H1 (cell line): ENCODE results near the gene ZNF423. TPM values are rescaled to one million over a fixed set of nuclear protein-coding genes. Genes with fewer than 3 reads are reported as not detected.

Experiments used
- EZH2 ChIP-seq: fragments of 200-600 bp; sonication (generic); IDR thresholded peaks from 2 replicates; pipeline ENCODE4 v1.7.1; 2012; ENCODE audit warnings: low read depth, mild to moderate bottlenecking, moderate library complexity, low read length, inconsistent platforms; ENCODE audit not compliant: severe bottlenecking
- RFX5 ChIP-seq: IDR thresholded peaks from 2 replicates; pipeline ENCODE4 v1.6.1; 2011; ENCODE audit warnings: low read depth, low read length, improper control_type of control experiment, borderline replicate concordance
- SP1 ChIP-seq: IDR thresholded peaks from 2 replicates; pipeline ENCODE4 v1.6.1; 2011; ENCODE audit warnings: low read depth, low read length
- TBP ChIP-seq: IDR thresholded peaks from 2 replicates; pipeline ENCODE4 v1.6.1; 2011; ENCODE audit warnings: low read depth, low read length, improper control_type of control experiment
- TEAD4 ChIP-seq: IDR thresholded peaks from 2 replicates; pipeline ENCODE4 v1.6.1; 2012; ENCODE audit warnings: low read depth, low read length, inconsistent platforms, mixed read lengths
- polyA plus RNA-seq, 7 experiments: library from polyadenylated mRNA; depleted of rRNA in 3 of 7; stranded (reverse) in 5 of 7; unstranded in 2 of 7; fragments of >200 nt in 5 of 7; fragments of 200-250 nt in 2 of 7; gene quantifications; 1 replicate in 5 of 7; 2 replicates in 1 of 7; 4 replicates in 1 of 7; pipeline versions ENCODE4 v1.2.1 to v1.2.3, GENCODE V29; 2011 to 2013; ENCODE audit warnings: missing spikeins in 2 of 7, mixed read lengths in 2 of 7
- total RNA-seq: library from RNA; stranded (reverse); fragmentation: NEBNext Ultra II Directional; extraction: Animal tissue kit (Norgen Biotek cat#: 25700); gene quantifications from 2 replicates; pipeline ENCODE4 v1.2.1, GENCODE V29; 2021
- TF ChIP-seq, protein P1 (sequence below), 3 experiments: IDR thresholded peaks; 1 replicate in 2 of 3; 2 replicates in 1 of 3; pipeline versions ENCODE4 v1.5.1 to v1.6.1; 2011; ENCODE audit warnings: low read length in 3 of 3, mild to moderate bottlenecking in 3 of 3, inconsistent platforms in 2 of 3, low read depth in 1 of 3, moderate library complexity in 1 of 3; ENCODE audit not compliant: insufficient read depth in 1 of 3; ENCODE audit errors: control extremely low read depth in 1 of 3
- TF ChIP-seq, protein P2 (sequence below): fragments of 300-600 bp; sonication (generic); IDR thresholded peaks from 2 replicates; pipeline ENCODE4 v1.7.1; 2012; ENCODE audit warnings: low read length, moderate library complexity, mild to moderate bottlenecking, inconsistent platforms; ENCODE audit not compliant: insufficient replicate concordance

ZNF423 gene
- total and polyA plus RNA-seq, 2 of the 8 experiments (the other 6 are each of a cell fraction or from before 2014, with no cell fraction given): 38.2 to 52.3 TPM

DNA sequence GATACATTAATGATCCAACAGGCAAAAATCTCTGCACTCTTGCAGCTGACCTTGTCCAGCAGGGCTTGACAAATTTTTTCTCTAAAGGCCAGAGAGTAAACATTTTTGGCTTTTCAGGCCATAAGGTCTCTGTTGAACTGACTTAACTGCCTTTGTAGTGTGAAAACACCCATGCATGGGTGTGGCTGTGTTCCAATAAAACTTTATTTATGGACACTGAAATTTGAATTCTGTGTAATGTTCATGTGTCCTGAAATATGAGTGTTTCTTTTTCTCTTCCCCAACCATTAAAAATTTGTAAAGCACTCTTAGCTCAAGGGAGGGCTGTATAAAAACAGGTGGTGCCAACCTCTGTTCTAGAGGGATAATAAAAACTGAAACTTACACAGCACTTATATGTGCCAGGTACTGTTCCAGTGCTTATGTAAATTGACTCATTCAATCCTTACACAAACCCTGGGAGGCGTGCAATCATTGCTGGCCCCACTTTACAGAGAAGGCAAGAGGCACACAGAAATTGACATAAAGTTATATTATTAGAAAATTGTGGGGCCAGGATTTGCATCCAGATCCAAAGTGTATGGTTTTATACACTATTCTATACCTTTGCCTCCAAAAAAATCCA is 18.8 kb upstream of the ZNF423 start (continued):
- TF ChIP-seq, protein P1, sequence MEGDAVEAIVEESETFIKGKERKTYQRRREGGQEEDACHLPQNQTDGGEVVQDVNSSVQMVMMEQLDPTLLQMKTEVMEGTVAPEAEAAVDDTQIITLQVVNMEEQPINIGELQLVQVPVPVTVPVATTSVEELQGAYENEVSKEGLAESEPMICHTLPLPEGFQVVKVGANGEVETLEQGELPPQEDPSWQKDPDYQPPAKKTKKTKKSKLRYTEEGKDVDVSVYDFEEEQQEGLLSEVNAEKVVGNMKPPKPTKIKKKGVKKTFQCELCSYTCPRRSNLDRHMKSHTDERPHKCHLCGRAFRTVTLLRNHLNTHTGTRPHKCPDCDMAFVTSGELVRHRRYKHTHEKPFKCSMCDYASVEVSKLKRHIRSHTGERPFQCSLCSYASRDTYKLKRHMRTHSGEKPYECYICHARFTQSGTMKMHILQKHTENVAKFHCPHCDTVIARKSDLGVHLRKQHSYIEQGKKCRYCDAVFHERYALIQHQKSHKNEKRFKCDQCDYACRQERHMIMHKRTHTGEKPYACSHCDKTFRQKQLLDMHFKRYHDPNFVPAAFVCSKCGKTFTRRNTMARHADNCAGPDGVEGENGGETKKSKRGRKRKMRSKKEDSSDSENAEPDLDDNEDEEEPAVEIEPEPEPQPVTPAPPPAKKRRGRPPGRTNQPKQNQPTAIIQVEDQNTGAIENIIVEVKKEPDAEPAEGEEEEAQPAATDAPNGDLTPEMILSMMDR (IDR thresholded peaks at IDR 0.05; ENCODE audit: control extremely low read depth in 1 of 3, insufficient read depth in 1 of 3, low read depth in 1 of 3, low read length in 3 of 3): no peak
- no peak for TF ChIP-seq RFX5
- TF ChIP-seq, protein P2, sequence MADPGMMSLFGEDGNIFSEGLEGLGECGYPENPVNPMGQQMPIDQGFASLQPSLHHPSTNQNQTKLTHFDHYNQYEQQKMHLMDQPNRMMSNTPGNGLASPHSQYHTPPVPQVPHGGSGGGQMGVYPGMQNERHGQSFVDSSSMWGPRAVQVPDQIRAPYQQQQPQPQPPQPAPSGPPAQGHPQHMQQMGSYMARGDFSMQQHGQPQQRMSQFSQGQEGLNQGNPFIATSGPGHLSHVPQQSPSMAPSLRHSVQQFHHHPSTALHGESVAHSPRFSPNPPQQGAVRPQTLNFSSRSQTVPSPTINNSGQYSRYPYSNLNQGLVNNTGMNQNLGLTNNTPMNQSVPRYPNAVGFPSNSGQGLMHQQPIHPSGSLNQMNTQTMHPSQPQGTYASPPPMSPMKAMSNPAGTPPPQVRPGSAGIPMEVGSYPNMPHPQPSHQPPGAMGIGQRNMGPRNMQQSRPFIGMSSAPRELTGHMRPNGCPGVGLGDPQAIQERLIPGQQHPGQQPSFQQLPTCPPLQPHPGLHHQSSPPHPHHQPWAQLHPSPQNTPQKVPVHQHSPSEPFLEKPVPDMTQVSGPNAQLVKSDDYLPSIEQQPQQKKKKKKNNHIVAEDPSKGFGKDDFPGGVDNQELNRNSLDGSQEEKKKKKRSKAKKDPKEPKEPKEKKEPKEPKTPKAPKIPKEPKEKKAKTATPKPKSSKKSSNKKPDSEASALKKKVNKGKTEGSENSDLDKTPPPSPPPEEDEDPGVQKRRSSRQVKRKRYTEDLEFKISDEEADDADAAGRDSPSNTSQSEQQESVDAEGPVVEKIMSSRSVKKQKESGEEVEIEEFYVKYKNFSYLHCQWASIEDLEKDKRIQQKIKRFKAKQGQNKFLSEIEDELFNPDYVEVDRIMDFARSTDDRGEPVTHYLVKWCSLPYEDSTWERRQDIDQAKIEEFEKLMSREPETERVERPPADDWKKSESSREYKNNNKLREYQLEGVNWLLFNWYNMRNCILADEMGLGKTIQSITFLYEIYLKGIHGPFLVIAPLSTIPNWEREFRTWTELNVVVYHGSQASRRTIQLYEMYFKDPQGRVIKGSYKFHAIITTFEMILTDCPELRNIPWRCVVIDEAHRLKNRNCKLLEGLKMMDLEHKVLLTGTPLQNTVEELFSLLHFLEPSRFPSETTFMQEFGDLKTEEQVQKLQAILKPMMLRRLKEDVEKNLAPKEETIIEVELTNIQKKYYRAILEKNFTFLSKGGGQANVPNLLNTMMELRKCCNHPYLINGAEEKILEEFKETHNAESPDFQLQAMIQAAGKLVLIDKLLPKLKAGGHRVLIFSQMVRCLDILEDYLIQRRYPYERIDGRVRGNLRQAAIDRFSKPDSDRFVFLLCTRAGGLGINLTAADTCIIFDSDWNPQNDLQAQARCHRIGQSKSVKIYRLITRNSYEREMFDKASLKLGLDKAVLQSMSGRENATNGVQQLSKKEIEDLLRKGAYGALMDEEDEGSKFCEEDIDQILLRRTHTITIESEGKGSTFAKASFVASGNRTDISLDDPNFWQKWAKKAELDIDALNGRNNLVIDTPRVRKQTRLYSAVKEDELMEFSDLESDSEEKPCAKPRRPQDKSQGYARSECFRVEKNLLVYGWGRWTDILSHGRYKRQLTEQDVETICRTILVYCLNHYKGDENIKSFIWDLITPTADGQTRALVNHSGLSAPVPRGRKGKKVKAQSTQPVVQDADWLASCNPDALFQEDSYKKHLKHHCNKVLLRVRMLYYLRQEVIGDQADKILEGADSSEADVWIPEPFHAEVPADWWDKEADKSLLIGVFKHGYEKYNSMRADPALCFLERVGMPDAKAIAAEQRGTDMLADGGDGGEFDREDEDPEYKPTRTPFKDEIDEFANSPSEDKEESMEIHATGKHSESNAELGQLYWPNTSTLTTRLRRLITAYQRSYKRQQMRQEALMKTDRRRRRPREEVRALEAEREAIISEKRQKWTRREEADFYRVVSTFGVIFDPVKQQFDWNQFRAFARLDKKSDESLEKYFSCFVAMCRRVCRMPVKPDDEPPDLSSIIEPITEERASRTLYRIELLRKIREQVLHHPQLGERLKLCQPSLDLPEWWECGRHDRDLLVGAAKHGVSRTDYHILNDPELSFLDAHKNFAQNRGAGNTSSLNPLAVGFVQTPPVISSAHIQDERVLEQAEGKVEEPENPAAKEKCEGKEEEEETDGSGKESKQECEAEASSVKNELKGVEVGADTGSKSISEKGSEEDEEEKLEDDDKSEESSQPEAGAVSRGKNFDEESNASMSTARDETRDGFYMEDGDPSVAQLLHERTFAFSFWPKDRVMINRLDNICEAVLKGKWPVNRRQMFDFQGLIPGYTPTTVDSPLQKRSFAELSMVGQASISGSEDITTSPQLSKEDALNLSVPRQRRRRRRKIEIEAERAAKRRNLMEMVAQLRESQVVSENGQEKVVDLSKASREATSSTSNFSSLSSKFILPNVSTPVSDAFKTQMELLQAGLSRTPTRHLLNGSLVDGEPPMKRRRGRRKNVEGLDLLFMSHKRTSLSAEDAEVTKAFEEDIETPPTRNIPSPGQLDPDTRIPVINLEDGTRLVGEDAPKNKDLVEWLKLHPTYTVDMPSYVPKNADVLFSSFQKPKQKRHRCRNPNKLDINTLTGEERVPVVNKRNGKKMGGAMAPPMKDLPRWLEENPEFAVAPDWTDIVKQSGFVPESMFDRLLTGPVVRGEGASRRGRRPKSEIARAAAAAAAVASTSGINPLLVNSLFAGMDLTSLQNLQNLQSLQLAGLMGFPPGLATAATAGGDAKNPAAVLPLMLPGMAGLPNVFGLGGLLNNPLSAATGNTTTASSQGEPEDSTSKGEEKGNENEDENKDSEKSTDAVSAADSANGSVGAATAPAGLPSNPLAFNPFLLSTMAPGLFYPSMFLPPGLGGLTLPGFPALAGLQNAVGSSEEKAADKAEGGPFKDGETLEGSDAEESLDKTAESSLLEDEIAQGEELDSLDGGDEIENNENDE: no peak
- TF ChIP-seq SP1: no peak
- TF ChIP-seq TBP: no peak
- TF ChIP-seq TEAD4: no peak
- no peak for TF ChIP-seq EZH2
